SK-N-SH treated with all-trans-retinoic acid at 6 μM for 48 hours (cell line): Measurements from ENCODE around the gene EPHA1.

Experiments
- ARNTL ChIP-seq: fragments of 450-650 bp; formaldehyde crosslinking; IDR thresholded peaks from 2 replicates; pipeline ENCODE4 v1.5.0; 2020; ENCODE audit warnings: low read depth, mild to moderate bottlenecking, moderate library complexity, borderline replicate concordance
- BACH2 ChIP-seq: fragments of 250-450 bp; sonication (Bioruptor Pico); IDR thresholded peaks from 2 replicates; pipeline ENCODE4 v1.9.0; 2021; ENCODE audit warnings: mild to moderate bottlenecking, borderline replicate concordance
- CSDC2 ChIP-seq: fragments of 250-450 bp; sonication (Bioruptor Pico); IDR thresholded peaks from 2 replicates; pipeline ENCODE4 v1.5.0; 2020; ENCODE audit warnings: mild to moderate bottlenecking, moderate library complexity
- ESRRG ChIP-seq: fragments of 250-450 bp; sonication (Bioruptor Pico); IDR thresholded peaks from 2 replicates; pipeline ENCODE4 v1.6.1; 2021; ENCODE audit warnings: mild to moderate bottlenecking
- GLIS3 ChIP-seq: fragments of 250-450 bp; sonication (Bioruptor Pico); IDR thresholded peaks from 2 replicates; pipeline ENCODE4 v1.5.0; 2020; ENCODE audit warnings: mild to moderate bottlenecking, moderate library complexity
- ISL1 ChIP-seq: fragments of 250-450 bp; sonication (Bioruptor Pico); IDR thresholded peaks from 2 replicates; pipeline ENCODE4 v2.1.2; 2022; ENCODE audit warnings: mild to moderate bottlenecking, moderate library complexity
- PATZ1 ChIP-seq: fragments of 250-450 bp; sonication (Bioruptor Pico); IDR thresholded peaks from 2 replicates; pipeline ENCODE4 v1.8.0; 2020; ENCODE audit warnings: mild to moderate bottlenecking, moderate library complexity, borderline replicate concordance
- SNAI2 ChIP-seq: fragments of 250-450 bp; sonication (Bioruptor Pico); IDR thresholded peaks from 2 replicates; pipeline ENCODE4 v1.5.0; 2020; ENCODE audit warnings: mild to moderate bottlenecking, moderate library complexity
- TOX ChIP-seq: fragments of 250-450 bp; sonication (Bioruptor Pico); IDR thresholded peaks from 2 replicates; pipeline ENCODE4 v1.8.0; 2021; ENCODE audit warnings: mild to moderate bottlenecking, moderate library complexity, borderline replicate concordance
- TSHZ2 ChIP-seq: fragments of 250-450 bp; sonication (Bioruptor Pico); IDR thresholded peaks from 2 replicates; pipeline ENCODE4 v1.5.0; 2020; ENCODE audit warnings: mild to moderate bottlenecking, moderate library complexity
- ZNF565 ChIP-seq: fragments of 450-650 bp; formaldehyde crosslinking; conservative IDR thresholded peaks from 2 replicates; pipeline ENCODE4 v1.5.0; 2020; ENCODE audit warnings: low read depth, mild to moderate bottlenecking, moderate library complexity
- ZNF8 ChIP-seq: fragments of 450-650 bp; formaldehyde crosslinking; IDR thresholded peaks from 2 replicates; pipeline ENCODE4 v1.5.0; 2020; ENCODE audit warnings: mild to moderate bottlenecking, moderate library complexity

- no peak for TF ChIP-seq ZNF8 (CRISPR knock-in tag)
- TF ChIP-seq ISL1 (CRISPR knock-in tag): no peak
- TF ChIP-seq ARNTL: no peak
- TF ChIP-seq BACH2: no peak
- TF ChIP-seq TSHZ2 (CRISPR knock-in tag): no peak
- no peak for TF ChIP-seq GLIS3 (CRISPR knock-in tag)
- TF ChIP-seq PATZ1 (CRISPR knock-in tag): no peak
- TF ChIP-seq ESRRG: no peak
- TF ChIP-seq SNAI2: no peak
- TF ChIP-seq TOX: no peak
- no peak for TF ChIP-seq CSDC2 (CRISPR knock-in tag)
- TF ChIP-seq ZNF565: no peak
These were observed 33.2 kb downstream of the EPHA1 start for GRCh38 chr7:143375298-143376034.
